Measurements from ENCODE around the gene PDCD7. TPM values are rescaled to one million over a fixed set of nuclear protein-coding genes. Genes with fewer than 3 reads are reported as not detected.

The PDCD7 gene
- total RNA-seq, 1 donor from 2014 or later = 12.3 TPM

DNA sequence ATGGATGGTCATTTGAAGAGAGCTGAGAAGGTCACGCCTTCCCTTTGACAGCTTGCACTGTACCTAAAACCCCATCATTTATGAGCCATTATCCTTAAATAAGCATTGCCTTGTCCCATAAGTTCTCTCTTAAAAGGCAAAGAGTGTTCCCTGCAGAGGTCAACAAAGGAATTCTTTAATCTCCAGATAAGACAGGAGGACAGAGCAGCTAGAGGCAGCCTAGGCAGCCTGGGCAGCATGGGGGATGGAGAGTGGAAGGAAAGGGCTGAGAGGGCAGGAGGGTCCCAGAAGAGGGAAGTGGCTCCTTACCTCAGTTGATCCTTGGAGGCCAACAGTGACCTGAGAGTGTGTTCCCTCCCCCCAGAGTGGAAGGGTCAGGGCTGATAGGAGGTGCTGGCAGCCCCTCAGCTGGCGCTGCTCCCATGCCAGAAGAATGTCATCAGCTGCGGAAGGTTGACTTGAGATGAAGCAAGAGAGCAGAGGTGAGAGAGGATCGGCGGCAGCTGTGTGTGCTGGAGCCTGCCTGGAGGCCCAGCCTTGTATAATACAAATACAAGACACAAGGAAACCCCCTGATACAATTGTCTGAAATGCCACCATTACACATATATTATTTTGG lies 44.3 kb downstream of the PDCD7 start:
- FAIRE-seq = no peak
- no peaks in the 10 kb centered on the region for H3K9me3 Mint-ChIP-seq (ENCODE audit: unreplicated experiment)

GRCh38 chr15:65088643-65089021 lies 45.0 kb downstream of the PDCD7 start:
- Histone ChIP-seq H3K4me2 (ENCODE audit: low read length) (no peak overlapping the region), H2AFZ (ENCODE audit: low read depth, low read length) (no peak overlapping the region), H3K9ac (ENCODE audit: low read length) (no peak overlapping the region), H3K4me1 (ENCODE audit: insufficient read depth, low read length) (no peaks in the 10 kb centered on the region), H3K9me3 (ENCODE audit: insufficient read depth, low read depth, low read length) (no peaks in the 10 kb centered on the region), H4K20me1 (ENCODE audit: insufficient read depth, low read length) (no peaks in the 10 kb centered on the region), H3K27ac (ENCODE audit: low read depth, low read length) (no peak overlapping the region), H3K79me2 (ENCODE audit: insufficient read depth, low read length) (no peaks in the 10 kb centered on the region), H3K36me3 (ENCODE audit: insufficient read depth, low read length) (no peaks in the 10 kb centered on the region), H3K4me3 (ENCODE audit: insufficient read depth, low read depth, low read length) (no peak overlapping the region), H3K27me3 (ENCODE audit: insufficient read depth, low read length) (peaks cover 19% of the 10 kb centered on the region)
- Mint-ChIP-seq H3K9me3 (ENCODE audit: unreplicated experiment) (no peaks in the 10 kb centered on the region), H3K4me1 (ENCODE audit: low read depth, unreplicated experiment) (peaks cover 2% of the 10 kb centered on the region), H3K4me3 (ENCODE audit: unreplicated experiment) (no peak overlapping the region), H3K36me3 (ENCODE audit: low read depth, unreplicated experiment) (peaks cover 4% of the 10 kb centered on the region), H3K27ac (ENCODE audit: unreplicated experiment) (no peak overlapping the region), H3K27me3 (ENCODE audit: low read depth, unreplicated experiment) (peaks cover 60% of the 10 kb centered on the region)
- no peak for FAIRE-seq
- TF ChIP-seq EZH2 (IDR thresholded peaks at IDR 0.05; ENCODE audit: insufficient read depth, low read length) = no peak
- TF ChIP-seq, protein P1, sequence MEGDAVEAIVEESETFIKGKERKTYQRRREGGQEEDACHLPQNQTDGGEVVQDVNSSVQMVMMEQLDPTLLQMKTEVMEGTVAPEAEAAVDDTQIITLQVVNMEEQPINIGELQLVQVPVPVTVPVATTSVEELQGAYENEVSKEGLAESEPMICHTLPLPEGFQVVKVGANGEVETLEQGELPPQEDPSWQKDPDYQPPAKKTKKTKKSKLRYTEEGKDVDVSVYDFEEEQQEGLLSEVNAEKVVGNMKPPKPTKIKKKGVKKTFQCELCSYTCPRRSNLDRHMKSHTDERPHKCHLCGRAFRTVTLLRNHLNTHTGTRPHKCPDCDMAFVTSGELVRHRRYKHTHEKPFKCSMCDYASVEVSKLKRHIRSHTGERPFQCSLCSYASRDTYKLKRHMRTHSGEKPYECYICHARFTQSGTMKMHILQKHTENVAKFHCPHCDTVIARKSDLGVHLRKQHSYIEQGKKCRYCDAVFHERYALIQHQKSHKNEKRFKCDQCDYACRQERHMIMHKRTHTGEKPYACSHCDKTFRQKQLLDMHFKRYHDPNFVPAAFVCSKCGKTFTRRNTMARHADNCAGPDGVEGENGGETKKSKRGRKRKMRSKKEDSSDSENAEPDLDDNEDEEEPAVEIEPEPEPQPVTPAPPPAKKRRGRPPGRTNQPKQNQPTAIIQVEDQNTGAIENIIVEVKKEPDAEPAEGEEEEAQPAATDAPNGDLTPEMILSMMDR (IDR thresholded peaks at IDR 0.05; ENCODE audit: insufficient read depth, low read depth, low read length) = no peak
- no peak for DNase-seq (ENCODE audit: low read depth)

More for the DNA sequence above, 44.3 kb downstream of the PDCD7 start:
- Histone ChIP-seq H3K36me3 (ENCODE audit: insufficient read depth, low read length) (no peaks in the 10 kb centered on the region), H2AFZ (ENCODE audit: low read depth, low read length) (no peak overlapping the region), H3K4me1 (ENCODE audit: insufficient read depth, low read length) (no peaks in the 10 kb centered on the region), H3K27ac (ENCODE audit: low read depth, low read length) (no peak overlapping the region), H4K20me1 (ENCODE audit: insufficient read depth, low read length) (no peaks in the 10 kb centered on the region), H3K27me3 (ENCODE audit: insufficient read depth, low read length) (peaks cover 12% of the 10 kb centered on the region), H3K4me2 (ENCODE audit: low read length) (no peak overlapping the region), H3K79me2 (ENCODE audit: insufficient read depth, low read length) (no peaks in the 10 kb centered on the region), H3K9me3 (ENCODE audit: insufficient read depth, low read depth, low read length) (no peaks in the 10 kb centered on the region), H3K9ac (ENCODE audit: low read length) (no peak overlapping the region), H3K4me3 (ENCODE audit: insufficient read depth, low read depth, low read length) (no peak overlapping the region)
- Mint-ChIP-seq H3K4me3 (ENCODE audit: unreplicated experiment) (no peak overlapping the region), H3K4me1 (ENCODE audit: low read depth, unreplicated experiment) (peaks cover 2% of the 10 kb centered on the region), H3K27ac (ENCODE audit: unreplicated experiment) (no peak overlapping the region), H3K36me3 (ENCODE audit: low read depth, unreplicated experiment) (peaks cover 6% of the 10 kb centered on the region), H3K27me3 (ENCODE audit: low read depth, unreplicated experiment) (peaks cover 55% of the 10 kb centered on the region)
- no peak for DNase-seq (ENCODE audit: low read depth)
- TF ChIP-seq EZH2 (IDR thresholded peaks at IDR 0.05; ENCODE audit: insufficient read depth, low read length) = no peak
- TF ChIP-seq, protein P1 (IDR thresholded peaks at IDR 0.05; ENCODE audit: insufficient read depth, low read depth, low read length) = no peak

DNA sequence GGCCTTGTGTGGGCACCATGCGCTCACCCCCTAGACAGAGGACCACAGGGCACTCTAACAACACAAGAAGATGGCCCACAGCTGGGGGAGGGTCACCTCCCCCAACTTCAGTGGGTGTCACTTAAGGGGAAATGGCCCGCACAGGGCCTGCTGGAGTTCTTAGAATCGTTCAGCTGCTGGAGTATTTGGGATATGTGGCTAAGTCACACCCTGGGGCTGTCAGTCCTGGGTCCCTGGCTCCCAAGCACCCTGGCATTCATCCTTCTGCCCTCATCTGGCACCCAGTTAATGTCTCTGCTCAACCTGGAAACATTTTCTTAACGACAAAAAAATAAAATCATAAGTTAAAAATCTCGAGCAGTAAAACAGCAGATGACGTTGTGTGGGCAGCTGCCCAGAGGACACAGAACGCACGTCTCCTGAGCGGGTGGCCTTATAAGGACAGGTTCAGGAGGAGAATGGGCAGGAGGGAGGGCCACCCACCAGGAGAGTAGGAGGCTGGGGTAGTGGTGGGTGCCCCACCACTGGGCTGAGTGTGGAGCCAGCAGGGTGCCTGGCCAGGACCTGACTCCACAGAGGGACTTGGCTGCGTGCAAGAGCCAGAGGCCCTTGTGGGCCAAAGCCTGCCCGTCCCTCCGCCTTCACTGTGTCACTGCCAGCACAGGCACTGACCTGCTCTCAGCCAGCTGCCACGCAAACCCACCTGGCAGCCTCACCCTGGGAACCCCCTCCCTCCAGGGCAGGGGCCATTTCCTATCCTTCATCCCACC lies 45.5 kb downstream of the PDCD7 start:
- no peak overlapping the region for H3K27ac Mint-ChIP-seq (ENCODE audit: unreplicated experiment)
- no peak overlapping the region for H3K4me3 Mint-ChIP-seq (ENCODE audit: unreplicated experiment)
- H3K4me1 Mint-ChIP-seq (ENCODE audit: low read depth, unreplicated experiment) = peaks cover 2% of the 10 kb centered on the region
- FAIRE-seq (no peak), DNase-seq (ENCODE audit: low read depth) (no peak)
- Histone ChIP-seq H3K4me2 (ENCODE audit: low read length) (no peak overlapping the region), H3K27ac (ENCODE audit: low read depth, low read length) (no peak overlapping the region), H2AFZ (ENCODE audit: low read depth, low read length) (no peak overlapping the region), H4K20me1 (ENCODE audit: insufficient read depth, low read length) (no peaks in the 10 kb centered on the region), H3K9ac (ENCODE audit: low read length) (no peak overlapping the region), H3K27me3 (ENCODE audit: insufficient read depth, low read length) (peaks cover 23% of the 10 kb centered on the region), H3K36me3 (ENCODE audit: insufficient read depth, low read length) (no peaks in the 10 kb centered on the region), H3K4me1 (ENCODE audit: insufficient read depth, low read length) (no peaks in the 10 kb centered on the region), H3K4me3 (ENCODE audit: insufficient read depth, low read depth, low read length) (no peak overlapping the region), H3K79me2 (ENCODE audit: insufficient read depth, low read length) (no peaks in the 10 kb centered on the region), H3K9me3 (ENCODE audit: insufficient read depth, low read depth, low read length) (no peaks in the 10 kb centered on the region)
- H3K9me3 Mint-ChIP-seq (ENCODE audit: unreplicated experiment) = no peaks in the 10 kb centered on the region
- peaks cover 57% of the 10 kb centered on the region for H3K27me3 Mint-ChIP-seq (ENCODE audit: low read depth, unreplicated experiment)
- peaks cover 2% of the 10 kb centered on the region for H3K36me3 Mint-ChIP-seq (ENCODE audit: low read depth, unreplicated experiment)
- TF ChIP-seq, protein P1 (IDR thresholded peaks at IDR 0.05; ENCODE audit: insufficient read depth, low read depth, low read length) = no peak
- no peak for TF ChIP-seq EZH2 (IDR thresholded peaks at IDR 0.05; ENCODE audit: insufficient read depth, low read length)

Data from astrocyte (in vitro differentiated cells and primary cell).